DND-41 (cell line): ENCODE results near the gene CELF1.

Experiments
- ATAC-seq: fragments of 200-7000 bp; cut with Tn5 transposase; 3 replicates; pipeline ENCODE4 v1.9.1; 2021; ENCODE audit warnings: low read depth; ENCODE audit not compliant: insufficient read depth
- DNase-seq: peaks from one replicate; pipeline ENCODE4 v3.0.0-alpha.2; 2020
- H2AFZ ChIP-seq: 2 replicates; pipeline ENCODE4 v1.6.0; 2012; ENCODE audit warnings: low read depth, low read length
- H3K27ac ChIP-seq: 2 replicates; pipeline ENCODE4 v1.5.1; 2012; ENCODE audit warnings: low read length, inconsistent platforms
- H3K27me3 ChIP-seq: fragments of 200-600 bp; sonication (generic); 2 replicates; pipeline ENCODE4 v1.6.0; 2012; ENCODE audit warnings: low read length, mild to moderate bottlenecking, inconsistent platforms; ENCODE audit not compliant: insufficient read depth, poor library complexity
- H3K36me3 ChIP-seq: 2 replicates; pipeline ENCODE4 v1.5.1; 2012; ENCODE audit warnings: low read length, inconsistent platforms; ENCODE audit not compliant: insufficient read depth
- H3K4me1 ChIP-seq: 2 replicates; pipeline ENCODE4 v1.5.1; 2012; ENCODE audit warnings: mild to moderate bottlenecking, low read length; ENCODE audit not compliant: insufficient read depth
- H3K4me2 ChIP-seq: 2 replicates; pipeline ENCODE4 v1.6.0; 2012; ENCODE audit warnings: mild to moderate bottlenecking, moderate library complexity, low read length, inconsistent platforms; ENCODE audit not compliant: insufficient read depth
- H3K4me3 ChIP-seq, 2 experiments: fragments of 200-600 bp in 1 of 2; shearing (Covaris generic) in 1 of 2; 2 replicates each; pipeline ENCODE4 v1.5.1; 2012 to 2016; ENCODE audit warnings: inconsistent platforms in 2 of 2, low read length in 2 of 2, mild to moderate bottlenecking in 2 of 2, low read depth in 1 of 2, moderate library complexity in 1 of 2
- H3K79me2 ChIP-seq: 2 replicates; pipeline ENCODE4 v1.6.0; 2012; ENCODE audit warnings: low read length, inconsistent platforms; ENCODE audit not compliant: insufficient read depth
- H3K9ac ChIP-seq: 2 replicates; pipeline ENCODE4 v1.6.0; 2012; ENCODE audit warnings: low read depth, mild to moderate bottlenecking, inconsistent platforms, low read length, moderate library complexity
- H3K9me3 ChIP-seq: 2 replicates; pipeline ENCODE4 v1.5.1; 2012; ENCODE audit warnings: low read length, moderate library complexity, mild to moderate bottlenecking, inconsistent platforms; ENCODE audit not compliant: insufficient read depth, severe bottlenecking
- H4K20me1 ChIP-seq: 2 replicates; pipeline ENCODE4 v1.6.0; 2012; ENCODE audit warnings: low read length; ENCODE audit not compliant: insufficient read depth
- CTCF ChIP-seq: IDR thresholded peaks from 2 replicates; pipeline ENCODE4 v1.5.1; 2012; ENCODE audit warnings: borderline replicate concordance, low read length, moderate library complexity, mild to moderate bottlenecking; ENCODE audit not compliant: poor library complexity, severe bottlenecking; ENCODE audit errors: extremely low read depth
- EZH2 ChIP-seq: IDR thresholded peaks from 3 replicates; pipeline ENCODE4 v1.6.1; 2012; ENCODE audit warnings: borderline replicate concordance, low read depth, mild to moderate bottlenecking, moderate library complexity, low read length, inconsistent platforms; ENCODE audit not compliant: severe bottlenecking

The CELF1 gene

GRCh38 chr11:47545298-47545697 is 7.6 kb downstream of the CELF1 start:
- no peak for DNase-seq
- Histone ChIP-seq H3K27me3 (no peaks in the 10 kb centered on the region), H4K20me1 (peaks cover 85% of the 10 kb centered on the region), H3K79me2 (peaks cover 100% of the 10 kb centered on the region), H3K4me1 (peaks cover 13% of the 10 kb centered on the region), H3K9ac (no peak overlapping the region), H3K4me3 (no peak overlapping the region), H3K9me3 (no peaks in the 10 kb centered on the region), H3K4me2 (no peak overlapping the region), H3K27ac (no peak overlapping the region), H3K36me3 (peaks cover 27% of the 10 kb centered on the region), H2AFZ (no peak overlapping the region)
- no peak for TF ChIP-seq CTCF
- TF ChIP-seq EZH2 = no peak
- ATAC-seq = no peak

- no peak overlapping the region for H3K27ac ChIP-seq
- ATAC-seq (no peak), DNase-seq (no peak)
- no peaks in the 10 kb centered on the region for H3K27me3 ChIP-seq
- H4K20me1 ChIP-seq = peaks cover 90% of the 10 kb centered on the region
- H3K4me2 ChIP-seq = no peak overlapping the region
- TF ChIP-seq EZH2 (no peak), CTCF (no peak)
- H3K4me3 ChIP-seq = no peak overlapping the region
- H3K9ac ChIP-seq = no peak overlapping the region
- H3K9me3 ChIP-seq = no peaks in the 10 kb centered on the region
- no peaks in the 10 kb centered on the region; the same call in 1 of the 2 replicates for H3K4me1 ChIP-seq
- peaks cover 100% of the 10 kb centered on the region for H3K79me2 ChIP-seq
- peaks cover 30% of the 10 kb centered on the region; the same call in 1 of the 2 replicates for H3K36me3 ChIP-seq
- H2AFZ ChIP-seq = no peak overlapping the region
Measured at GRCh38 chr11:47541070-47541469, 11.9 kb downstream of the CELF1 start.

GRCh38 chr11:47539681-47540039 is 13.3 kb downstream of the CELF1 start:
- Histone ChIP-seq H3K4me2 (no peak overlapping the region), H3K27ac (no peak overlapping the region), H3K4me3 (no peak overlapping the region), H3K36me3 (peaks cover 33% of the 10 kb centered on the region; the same call in 1 of the 2 replicates), H3K9me3 (no peaks in the 10 kb centered on the region), H3K4me1 (no peaks in the 10 kb centered on the region; the same call in 1 of the 2 replicates), H3K27me3 (no peaks in the 10 kb centered on the region), H3K9ac (no peak overlapping the region), H2AFZ (no peak overlapping the region), H4K20me1 (peaks cover 91% of the 10 kb centered on the region), H3K79me2 (peaks cover 100% of the 10 kb centered on the region)
- ATAC-seq (no peak), DNase-seq (no peak)
- TF ChIP-seq EZH2 (no peak), CTCF (no peak)
